ENCODE results near the gene RNF145.
"Not testable (repeated sequence)": the region's sequence is repeated elsewhere in the genome, so short reads cannot be mapped to it uniquely, and the experiment has no call there.

RNF145 gene
- total RNA-seq, result 88.7 to 431 (median 129) reads per million in 3 experiments

GRCh38 chr5:159209438-159210209 lies at the start of gene RNF145:
Gene RNF145 (minus strand): TSS chr5:159209553. CDS start chr5:159203617, 5,936 bp downstream.
- peak; percentile 95 for DNase-seq

- no peak for DNase-seq
Measured at GRCh38 chr5:159258361-159258760, 49.0 kb upstream of the RNF145 start.

- DNase-seq, result no peak
Measured at GRCh38 chr5:159257629-159258283, 48.4 kb upstream of the RNF145 start.

GRCh38 chr5:159257007-159257406 lies 47.7 kb upstream of the RNF145 start:
- no peak for DNase-seq

GRCh38 chr5:159252195-159252594 lies 42.8 kb upstream of the RNF145 start:
- DNase-seq, result no peak

GRCh38 chr5:159249158-159249557 lies 39.8 kb upstream of the RNF145 start:
- no peak for DNase-seq

- no peak for DNase-seq
Measured at GRCh38 chr5:159244890-159245289, 35.5 kb upstream of the RNF145 start.

GRCh38 chr5:159244163-159244562 lies 34.8 kb upstream of the RNF145 start:
- no peak for DNase-seq

GRCh38 chr5:159243385-159243784 lies 34.0 kb upstream of the RNF145 start:
- no peak for DNase-seq

GRCh38 chr5:159242656-159243055 lies 33.3 kb upstream of the RNF145 start:
- no peak for DNase-seq

- no peak for DNase-seq
Measured at GRCh38 chr5:159241946-159242552, 32.7 kb upstream of the RNF145 start.

- DNase-seq, result no peak
Measured at GRCh38 chr5:159240301-159240870, 31.0 kb upstream of the RNF145 start.

- not testable (repeated sequence) for DNase-seq
Measured at GRCh38 chr5:159235871-159236520, 26.6 kb upstream of the RNF145 start.

- DNase-seq, result no peak
Measured at GRCh38 chr5:159231167-159231566, 21.8 kb upstream of the RNF145 start.

- DNase-seq, result no peak
Measured at GRCh38 chr5:159230657-159231056, 21.3 kb upstream of the RNF145 start.

- DNase-seq, result not testable (repeated sequence)
Measured at GRCh38 chr5:159228097-159228496, 18.7 kb upstream of the RNF145 start.

GRCh38 chr5:159227452-159227851 lies 18.1 kb upstream of the RNF145 start:
- no peak for DNase-seq

GRCh38 chr5:159226451-159226850 lies 17.1 kb upstream of the RNF145 start:
- no peak for DNase-seq

GRCh38 chr5:159224471-159224870 lies 15.1 kb upstream of the RNF145 start:
- no peak for DNase-seq

GRCh38 chr5:159223469-159223868 lies 14.1 kb upstream of the RNF145 start:
- DNase-seq, result no peak

GRCh38 chr5:159220206-159220605 lies 10.9 kb upstream of the RNF145 start:
- DNase-seq, result no peak

- no peak for DNase-seq
Measured at GRCh38 chr5:159218595-159219023, 9.3 kb upstream of the RNF145 start.

- no peak for DNase-seq
Measured at GRCh38 chr5:159217236-159217635, 7.9 kb upstream of the RNF145 start.

All from central memory CD4-positive, alpha-beta T cell (primary cell).